ENCODE results near the gene NUP42.
"Not testable (repeated sequence)": the region's sequence is repeated elsewhere in the genome, so short reads cannot be mapped to it uniquely, and the experiment has no call there.

NUP42 gene

GRCh38 chr7:23181684-23182553 is at the start of gene NUP42:
Gene NUP42 (plus strand): TSS chr7:23182048. CDS start chr7:23182086, 38 bp downstream.
- peak; percentile 95 for DNase-seq

GRCh38 chr7:23133797-23134196 is 48.1 kb upstream of the NUP42 start:
- DNase-seq = no peak

DNA sequence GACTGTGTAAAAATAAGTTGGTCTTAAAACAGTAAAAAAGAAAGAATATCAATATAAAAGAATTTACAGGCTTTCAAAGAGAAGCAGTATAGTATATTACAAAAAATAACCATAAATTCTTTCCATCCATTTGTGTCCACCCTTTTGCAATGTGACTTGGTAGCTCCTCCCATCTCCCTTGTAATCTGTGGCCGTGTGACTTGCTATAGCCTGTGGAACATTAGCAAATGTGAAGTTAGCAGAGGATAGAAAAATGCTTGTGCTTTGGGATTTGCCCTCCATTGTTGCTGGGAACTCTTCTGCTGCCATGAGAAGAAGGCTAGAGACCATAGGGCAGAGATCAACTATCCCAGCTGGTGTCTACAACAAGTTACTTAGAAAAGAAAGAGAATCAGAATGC is 46.1 kb upstream of the NUP42 start:
- DNase-seq = no peak

- no peak for DNase-seq
Observed at GRCh38 chr7:23136216-23136615, 45.6 kb upstream of the NUP42 start.

DNA sequence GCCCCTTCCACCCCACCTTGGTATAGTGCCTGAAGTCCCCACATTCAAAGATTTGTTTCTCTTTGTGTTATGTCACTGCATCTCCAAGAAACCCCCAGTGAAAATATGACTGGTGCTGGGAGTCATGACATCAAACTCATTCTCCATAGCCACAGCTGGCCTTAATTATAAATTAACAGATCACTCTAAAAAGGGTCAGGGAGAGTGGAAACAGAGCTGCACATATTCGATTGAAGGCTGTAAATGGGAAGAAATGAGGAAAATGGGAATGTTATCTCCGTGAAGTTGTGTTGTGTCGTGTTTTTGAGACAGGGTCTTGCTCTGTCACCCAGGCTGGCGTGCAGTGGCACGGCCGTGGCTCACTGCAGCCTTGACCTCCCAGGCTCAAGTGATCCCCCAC is 24.2 kb upstream of the NUP42 start:
- no peak for DNase-seq

GRCh38 chr7:23158546-23158945 is 23.3 kb upstream of the NUP42 start:
- no peak for DNase-seq

GRCh38 chr7:23161482-23161881 is 20.4 kb upstream of the NUP42 start:
- no peak for DNase-seq

DNA sequence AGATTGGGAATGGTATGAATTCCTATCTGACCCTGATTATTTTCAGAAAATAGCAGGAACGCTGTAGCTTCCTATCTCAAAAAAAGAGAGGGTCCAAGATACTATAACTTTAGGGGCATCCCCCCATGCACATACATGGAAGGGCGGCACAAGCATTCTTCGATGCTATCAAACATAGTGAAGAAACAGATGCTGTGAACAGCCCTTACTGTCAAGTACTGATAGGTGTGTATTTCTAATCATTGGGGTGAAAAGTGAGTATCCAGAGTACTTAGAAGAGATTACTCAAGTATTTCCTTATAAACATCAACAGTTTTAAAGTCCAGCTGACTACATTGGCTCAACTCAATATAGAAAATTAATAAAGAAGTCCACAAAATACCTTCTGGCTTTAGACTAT is 17.0 kb upstream of the NUP42 start:
- no peak for DNase-seq

DNA sequence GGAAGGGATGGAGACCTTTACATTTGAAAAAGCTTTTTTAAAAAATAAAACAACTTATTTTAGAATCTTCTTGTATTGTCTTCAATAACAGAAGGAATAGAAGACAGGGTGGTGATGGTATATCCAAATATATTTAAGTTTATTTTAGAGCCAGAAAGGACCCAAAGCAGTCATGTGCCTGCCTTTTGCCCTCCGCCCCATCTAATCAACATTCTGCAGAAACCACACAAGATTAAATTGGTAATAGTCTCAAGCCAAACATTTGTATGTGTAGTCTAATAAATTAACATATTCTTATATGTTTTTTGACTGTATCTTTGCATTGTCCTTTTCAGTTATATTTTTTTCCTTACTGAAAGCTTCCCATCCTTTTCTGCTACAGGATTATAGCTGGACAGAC is 16.5 kb upstream of the NUP42 start:
- no peak for DNase-seq

- no peak for DNase-seq
Observed at GRCh38 chr7:23167691-23168090, 14.2 kb upstream of the NUP42 start.

DNA sequence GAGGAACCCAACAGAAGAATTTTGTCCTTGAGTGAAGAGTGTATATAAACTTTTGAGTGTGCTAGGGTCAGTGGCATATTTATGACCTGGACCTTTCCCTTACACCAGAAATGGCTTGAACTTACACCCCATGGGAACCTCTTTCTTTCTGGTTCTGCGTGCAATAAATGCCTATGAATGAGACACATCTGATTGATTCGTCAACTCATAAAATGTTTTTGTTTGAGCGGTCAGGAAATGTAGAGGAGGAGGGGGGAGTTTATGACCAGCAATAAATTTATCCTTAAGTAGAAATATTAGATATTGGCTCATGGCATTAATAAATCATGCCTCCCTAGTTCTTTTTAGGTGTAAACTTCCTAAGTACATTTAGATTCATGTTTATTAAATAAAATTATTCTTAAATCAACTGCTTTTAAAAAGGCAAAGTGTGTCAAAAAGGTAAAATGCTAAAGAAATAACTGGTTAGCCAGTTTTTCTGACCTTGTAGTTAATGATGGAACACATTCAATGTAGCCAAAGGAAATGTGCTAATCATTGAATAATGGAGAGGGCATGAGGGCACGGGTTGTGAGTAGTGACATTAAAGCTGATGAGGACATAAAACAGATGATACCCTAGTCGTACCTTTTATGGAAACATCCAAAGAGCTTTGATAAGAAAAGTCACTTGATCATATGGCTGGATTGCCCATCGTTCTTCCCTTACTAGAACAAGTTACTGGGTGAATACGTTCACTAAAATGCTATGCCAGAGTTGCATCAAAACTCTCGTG is 13.6 kb upstream of the NUP42 start:
- no peak for DNase-seq

GRCh38 chr7:23175938-23176337 is 5.9 kb upstream of the NUP42 start:
- DNase-seq = no peak

DNA sequence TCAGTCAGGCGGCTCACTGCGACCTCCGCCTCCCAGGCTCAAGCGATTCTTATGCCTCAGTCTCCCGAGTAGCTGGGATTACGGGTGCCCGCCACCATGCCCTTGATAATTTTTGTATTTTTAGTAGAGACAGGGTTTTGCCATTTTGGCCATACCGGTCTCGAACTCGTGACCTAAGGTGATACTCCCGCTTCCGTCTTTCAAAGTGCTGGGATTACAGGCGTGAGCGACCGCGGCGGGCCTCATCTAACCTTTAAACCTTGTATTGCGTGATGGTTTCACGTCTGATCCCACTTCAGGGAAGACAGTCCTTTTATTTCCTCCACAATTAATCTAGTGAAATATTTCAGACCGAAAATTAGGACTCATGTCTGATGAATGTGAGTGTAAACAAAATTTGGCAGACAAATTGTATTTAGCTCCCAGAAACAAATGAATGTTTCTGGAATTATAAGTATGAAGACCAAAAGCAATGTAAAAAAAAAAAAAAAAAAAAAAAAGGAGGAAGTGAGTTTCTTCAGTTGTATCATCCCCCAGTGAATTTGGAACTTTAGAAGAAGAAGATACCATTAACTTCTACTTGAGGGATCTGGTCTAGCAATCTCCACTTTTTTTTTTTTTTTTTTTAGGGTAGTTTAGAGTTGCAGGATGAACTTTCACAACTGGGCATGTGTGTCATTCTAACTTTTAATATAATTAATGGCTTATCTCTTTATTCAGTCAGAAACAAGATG is 1.6 kb downstream of the NUP42 start:
- no peak for DNase-seq

GRCh38 chr7:23184291-23184690 is 2.4 kb downstream of the NUP42 start:
- no peak for DNase-seq

DNA sequence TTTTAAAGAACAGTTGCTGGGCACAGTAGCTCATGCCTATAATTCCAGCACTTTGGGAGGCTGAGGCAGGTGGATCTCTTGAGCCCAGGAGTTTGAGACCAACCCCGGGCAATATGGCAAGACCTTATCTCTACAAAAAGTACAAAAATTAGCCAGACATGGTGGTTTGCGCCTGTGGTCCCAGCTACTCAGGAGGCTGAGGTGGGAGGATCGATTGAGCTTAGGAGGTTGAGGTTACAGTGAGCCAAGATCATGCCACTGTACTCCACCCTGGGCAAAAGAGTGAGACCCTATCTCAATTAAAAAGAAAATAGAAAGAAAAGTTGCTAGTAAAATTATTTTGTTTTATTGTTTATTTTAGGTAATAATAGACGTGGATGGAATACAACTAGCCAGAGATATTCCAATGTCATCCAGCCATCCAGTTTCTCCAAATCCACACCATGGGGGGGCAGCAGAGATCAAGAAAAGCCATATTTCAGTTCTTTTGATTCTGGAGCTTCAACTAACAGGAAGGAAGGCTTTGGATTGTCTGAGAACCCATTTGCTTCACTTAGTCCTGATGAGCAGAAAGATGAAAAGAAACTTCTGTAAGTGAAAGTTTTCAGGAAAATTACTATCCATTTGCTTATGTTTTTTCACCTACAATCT is 3.0 kb downstream of the NUP42 start:
- peak; percentile 16 for DNase-seq

GRCh38 chr7:23185980-23186379 is 4.1 kb downstream of the NUP42 start:
- DNase-seq = no peak

DNA sequence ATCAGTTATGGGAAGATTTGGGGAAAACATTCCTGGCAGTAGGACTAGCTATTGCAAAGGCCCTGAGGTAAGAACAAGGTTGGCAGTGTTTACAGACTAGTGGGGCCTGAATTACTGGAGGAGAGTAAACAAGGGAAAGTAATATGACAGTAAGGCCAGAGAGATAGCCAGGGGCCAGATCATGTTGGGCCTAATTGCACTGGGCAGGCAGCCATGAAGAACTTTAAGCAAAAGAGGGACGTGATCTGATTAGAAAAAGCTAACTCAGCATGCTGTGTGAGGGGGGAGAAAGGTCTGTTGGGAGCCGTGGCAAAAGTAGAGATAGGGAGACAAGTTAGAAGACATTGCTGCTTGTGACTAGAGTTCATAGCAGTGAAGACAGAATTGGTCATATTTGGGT is 9.2 kb downstream of the NUP42 start:
- no peak for DNase-seq

- not testable (repeated sequence) for DNase-seq
Observed at GRCh38 chr7:23193650-23194227, 11.9 kb downstream of the NUP42 start.

DNA sequence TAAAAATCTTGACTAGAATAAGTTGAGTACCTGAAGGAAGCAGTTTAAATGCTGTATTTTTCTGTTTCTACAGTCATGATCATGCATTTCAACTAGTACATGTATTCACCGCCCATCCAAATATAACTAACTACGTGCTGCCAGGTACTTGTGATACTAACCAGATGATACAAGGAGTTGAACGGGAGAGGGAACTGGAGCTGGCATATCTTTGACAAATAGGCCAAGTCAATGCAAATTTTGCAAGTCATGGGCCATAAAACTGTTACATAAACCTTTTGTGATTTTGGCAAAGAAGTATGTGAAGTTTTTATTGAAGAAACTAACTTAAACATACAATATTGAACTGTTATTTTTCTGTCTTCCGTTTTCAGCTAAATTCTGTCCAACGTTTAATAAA is 14.5 kb downstream of the NUP42 start:
- no peak for DNase-seq

DNA sequence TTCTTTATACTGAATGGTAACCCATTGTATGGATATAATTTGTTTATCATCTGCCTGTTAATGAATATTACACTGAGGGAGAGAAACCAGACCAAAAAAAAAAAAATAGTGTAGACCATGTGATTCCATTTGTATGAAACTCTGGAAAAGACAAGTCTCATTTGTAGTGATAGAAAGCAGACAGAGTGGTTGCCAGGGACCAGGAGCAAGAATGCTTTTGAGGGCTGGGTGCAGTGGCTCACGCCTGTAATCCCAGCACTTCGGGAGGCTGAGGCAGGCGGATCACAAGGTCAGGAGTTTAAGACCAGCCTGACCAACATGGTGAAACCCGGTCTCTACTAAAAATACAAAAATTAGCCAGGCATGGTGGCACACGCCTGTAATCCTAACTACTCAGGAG is 15.9 kb downstream of the NUP42 start:
- DNase-seq = not testable (repeated sequence)

GRCh38 chr7:23200331-23200730 is 18.5 kb downstream of the NUP42 start:
- DNase-seq = no peak

DNA sequence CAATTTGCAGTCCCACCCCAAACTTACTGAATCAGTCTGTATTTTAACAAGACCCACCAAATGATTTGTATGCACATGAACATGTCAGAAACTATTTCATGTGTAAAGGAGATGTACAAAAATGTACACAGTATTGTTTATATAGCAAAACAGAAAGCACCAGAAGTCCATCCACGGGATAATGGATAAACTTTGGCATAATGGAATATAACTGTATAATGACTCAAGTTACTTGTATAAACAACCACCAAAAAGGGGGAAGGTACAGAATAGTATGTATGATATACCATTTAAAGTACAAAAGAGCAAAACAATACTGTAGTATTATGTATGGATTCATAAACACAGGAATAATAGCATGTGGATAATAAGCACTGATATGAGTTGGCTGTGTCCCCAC is 22.4 kb downstream of the NUP42 start:
- no peak for DNase-seq

DNA sequence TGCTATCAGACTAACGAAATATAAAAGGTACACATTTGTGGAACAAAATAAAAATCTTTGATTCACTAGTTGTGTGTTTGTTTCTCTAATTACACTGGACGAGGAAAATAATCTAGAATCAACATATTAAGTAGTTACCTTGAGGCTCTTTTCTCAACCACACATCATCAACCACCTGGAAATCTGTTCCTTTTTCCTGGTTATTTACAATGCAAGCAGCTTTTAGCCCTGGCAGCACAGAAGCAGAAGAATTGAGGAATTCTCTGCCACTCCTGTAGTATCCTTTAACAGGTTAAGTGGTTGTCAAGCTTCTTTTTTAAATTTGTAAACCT is 23.7 kb downstream of the NUP42 start:
- DNase-seq = no peak
